Fibroblast of peridontal ligament (primary cell): Measurements from ENCODE around the gene CES3.

Experiments used
- DNase-seq: peaks from one replicate; pipeline ENCODE4 v3.0.0-alpha.2; 2010; ENCODE audit errors: extremely low read depth

CES3 gene, protein sequence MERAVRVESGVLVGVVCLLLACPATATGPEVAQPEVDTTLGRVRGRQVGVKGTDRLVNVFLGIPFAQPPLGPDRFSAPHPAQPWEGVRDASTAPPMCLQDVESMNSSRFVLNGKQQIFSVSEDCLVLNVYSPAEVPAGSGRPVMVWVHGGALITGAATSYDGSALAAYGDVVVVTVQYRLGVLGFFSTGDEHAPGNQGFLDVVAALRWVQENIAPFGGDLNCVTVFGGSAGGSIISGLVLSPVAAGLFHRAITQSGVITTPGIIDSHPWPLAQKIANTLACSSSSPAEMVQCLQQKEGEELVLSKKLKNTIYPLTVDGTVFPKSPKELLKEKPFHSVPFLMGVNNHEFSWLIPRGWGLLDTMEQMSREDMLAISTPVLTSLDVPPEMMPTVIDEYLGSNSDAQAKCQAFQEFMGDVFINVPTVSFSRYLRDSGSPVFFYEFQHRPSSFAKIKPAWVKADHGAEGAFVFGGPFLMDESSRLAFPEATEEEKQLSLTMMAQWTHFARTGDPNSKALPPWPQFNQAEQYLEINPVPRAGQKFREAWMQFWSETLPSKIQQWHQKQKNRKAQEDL

DNA sequence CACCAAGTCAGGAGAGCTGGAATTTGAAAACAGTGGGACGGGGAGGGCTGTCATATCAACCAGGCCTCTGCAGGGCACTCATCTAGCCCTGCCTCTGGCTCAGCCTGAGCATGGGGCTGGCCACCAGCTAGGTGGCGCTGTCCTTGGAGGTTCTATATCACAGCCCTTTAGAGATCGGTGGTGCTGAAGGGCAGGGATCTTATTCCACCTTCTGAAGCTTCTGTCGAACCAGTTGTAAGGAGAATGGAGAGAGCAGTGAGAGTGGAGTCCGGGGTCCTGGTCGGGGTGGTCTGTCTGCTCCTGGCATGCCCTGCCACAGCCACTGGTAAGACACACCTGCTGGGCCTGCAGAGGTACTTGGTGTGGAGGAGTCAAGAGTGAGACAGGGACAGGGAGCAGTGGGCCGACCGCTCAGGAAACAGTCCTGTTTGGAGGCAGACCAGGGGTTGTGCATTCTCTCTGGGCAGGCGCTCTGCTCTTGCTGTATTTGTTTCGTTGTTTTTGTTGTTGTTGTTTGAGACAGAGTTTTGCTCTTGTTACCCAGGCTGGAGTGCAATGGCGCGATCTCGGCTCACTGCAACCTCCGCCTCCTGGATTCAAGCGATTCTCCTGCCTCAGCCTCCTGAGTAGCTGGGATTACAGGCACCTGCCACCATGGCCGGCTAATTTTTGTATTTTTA is at the start of gene CES3:
Gene CES3, plus strand, starts transcription at position 202 of the 680 bp plus-strand sequence. Its CDS starts 42 bp downstream, at position 244.
- peak; percentile 42 for DNase-seq

DNA sequence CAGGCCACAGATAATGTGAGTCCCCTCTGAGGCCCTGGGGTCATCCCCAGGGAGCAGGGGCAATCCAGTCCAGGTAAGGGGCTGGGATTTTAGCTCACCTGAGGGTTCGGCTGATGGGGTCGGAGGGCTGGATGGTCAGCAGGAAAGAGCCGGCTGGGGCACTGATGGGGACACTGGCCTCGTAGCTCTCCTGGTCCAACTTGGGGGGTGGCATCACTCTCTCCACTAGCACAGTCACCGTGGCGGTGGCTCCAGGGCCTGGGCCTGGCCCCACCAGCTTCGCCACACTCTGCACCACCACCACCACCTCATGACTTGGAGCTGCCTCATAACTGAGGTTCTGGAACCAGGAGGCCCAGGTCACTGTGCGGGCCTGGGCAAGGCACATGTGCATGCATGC is 49.3 kb upstream of the CES3 start:
- no peak for DNase-seq

DNA sequence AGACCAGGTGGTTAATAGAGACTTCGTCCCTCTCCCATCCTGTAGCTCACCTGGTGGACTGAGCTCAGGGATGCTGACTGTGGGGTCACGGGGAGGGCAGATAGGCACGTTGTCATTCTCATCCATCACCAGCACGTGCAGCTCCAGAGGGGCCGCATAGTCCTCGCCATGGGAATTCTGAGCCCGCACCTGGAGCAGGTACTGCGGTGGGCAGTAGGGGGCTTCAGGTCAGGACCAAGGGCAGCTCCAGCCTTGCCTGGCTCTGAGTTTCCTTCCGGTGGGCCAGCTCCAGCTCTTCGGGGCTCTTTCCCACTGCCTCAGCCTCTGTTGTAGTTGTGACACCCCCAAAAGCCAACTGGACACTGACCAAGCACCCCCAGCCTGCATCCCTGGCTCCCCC is 48.0 kb upstream of the CES3 start:
- DNase-seq: no peak

DNA sequence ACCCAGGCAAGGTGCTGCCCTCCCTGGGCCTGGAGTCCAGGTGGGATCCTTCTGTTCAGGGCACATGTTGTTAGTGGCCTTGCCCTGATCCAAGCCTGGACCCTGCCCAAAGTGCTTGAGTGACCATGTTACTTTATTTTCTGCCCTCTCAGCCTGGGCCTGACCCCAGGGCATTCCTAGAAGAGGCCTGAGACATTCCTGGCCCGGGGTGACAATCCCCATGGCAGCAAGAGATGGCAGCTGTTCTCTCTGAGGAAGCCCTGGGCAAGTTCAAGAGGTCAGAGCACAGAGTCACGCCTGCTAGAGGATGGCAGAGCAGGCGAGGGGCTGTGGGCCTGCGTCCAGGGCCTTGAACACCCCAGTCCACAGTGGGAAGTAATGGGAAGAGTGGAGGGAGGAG is 47.4 kb upstream of the CES3 start:
- DNase-seq: no peak

DNA sequence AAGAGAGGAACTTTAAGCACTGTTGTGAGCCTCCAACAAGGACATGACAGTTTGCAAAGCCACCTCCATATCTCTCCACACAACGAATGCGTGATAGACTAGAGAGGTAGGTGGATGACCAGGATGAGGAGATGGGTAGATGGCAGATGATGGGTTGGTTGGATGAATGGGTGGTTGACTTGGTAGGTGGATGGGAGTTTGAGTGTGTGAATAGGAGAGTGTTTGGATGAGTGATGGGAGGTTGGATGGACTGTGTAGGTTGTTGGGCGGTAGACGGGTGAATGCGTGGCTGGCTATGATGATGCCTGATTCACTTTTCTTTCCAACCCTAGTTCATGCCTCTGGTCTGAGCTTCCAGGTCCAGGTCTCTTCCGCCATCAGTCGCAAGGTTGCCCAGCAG is 46.5 kb upstream of the CES3 start:
- no peak for DNase-seq

DNA sequence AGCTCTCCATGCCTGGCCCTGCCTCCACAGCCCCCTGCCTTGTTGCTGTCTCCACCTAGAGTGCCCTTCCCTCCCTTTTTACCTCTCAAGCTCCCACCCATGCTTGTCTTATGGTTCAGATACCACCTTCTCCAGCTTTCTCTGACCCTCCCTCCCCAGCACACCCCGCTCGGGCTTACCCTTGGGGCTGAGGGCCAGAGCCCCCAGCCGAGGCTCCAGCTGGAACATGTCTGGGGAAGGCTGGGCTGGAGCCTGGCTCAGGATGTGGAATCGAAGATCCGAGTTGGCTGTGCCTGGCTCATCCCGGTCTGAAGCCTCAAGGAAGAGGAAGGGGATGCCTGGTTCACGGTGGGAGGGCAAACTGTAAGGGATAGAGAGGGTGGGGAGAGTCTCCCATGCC is 46.0 kb upstream of the CES3 start:
- no peak for DNase-seq

DNA sequence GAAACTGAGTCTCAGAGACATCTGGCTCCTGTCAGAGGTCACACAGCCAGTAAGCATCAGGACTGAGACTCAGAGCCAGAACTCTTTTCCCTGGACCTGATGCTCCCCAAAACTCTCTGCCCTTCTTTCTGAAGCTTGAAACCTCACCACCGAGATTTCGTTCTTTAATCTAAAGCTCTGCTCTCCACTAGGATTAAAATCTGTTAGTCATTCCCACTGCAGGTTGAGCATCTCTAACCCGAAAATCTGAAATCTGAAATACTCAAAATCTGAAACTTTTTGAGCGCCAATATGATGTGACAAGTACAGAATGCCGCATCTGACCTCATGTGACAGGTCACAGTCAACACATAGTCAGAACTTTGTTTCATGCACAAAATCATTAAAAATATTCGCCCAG is 44.5 kb upstream of the CES3 start:
- no peak for DNase-seq

DNA sequence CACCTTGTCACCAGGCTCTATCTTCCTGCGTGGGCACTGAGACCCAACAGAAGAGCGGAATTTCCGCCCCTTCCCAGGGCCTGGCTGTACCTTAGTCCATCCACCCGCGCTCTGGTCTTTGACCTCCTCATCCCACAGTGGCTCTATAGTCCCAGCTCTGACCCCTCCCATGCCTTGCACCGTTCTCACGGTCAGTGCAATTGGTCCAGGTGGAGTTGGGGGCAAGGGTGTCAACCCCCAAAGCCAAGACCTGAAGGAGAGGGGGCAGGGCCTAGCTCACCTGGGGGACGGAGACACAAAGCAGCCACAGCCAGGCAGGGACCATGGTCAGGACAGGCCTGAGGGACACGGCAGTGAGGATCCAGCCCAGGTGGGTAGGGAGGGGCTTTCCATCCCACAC is 43.3 kb upstream of the CES3 start:
- DNase-seq: no peak

DNA sequence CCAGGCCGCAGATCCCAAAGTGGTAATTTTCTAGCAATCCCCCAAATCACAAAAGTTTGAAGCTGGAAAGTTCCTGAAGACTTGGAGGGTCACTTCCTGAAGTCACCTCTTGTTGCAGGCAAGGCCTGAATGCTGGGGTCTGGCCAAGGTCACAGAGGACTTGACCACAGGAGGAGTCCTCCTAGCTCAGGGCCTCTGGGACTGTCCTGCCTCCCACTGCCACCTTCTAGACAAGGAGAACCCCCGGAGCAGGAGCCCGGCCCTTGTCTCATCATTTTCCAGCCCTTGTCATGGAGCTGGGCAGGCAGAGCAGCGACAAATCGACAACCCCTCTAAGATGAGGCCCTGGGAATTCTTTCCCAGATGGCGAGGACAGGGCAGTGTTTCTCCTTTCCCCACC is 42.7 kb upstream of the CES3 start:
- no peak for DNase-seq

DNA sequence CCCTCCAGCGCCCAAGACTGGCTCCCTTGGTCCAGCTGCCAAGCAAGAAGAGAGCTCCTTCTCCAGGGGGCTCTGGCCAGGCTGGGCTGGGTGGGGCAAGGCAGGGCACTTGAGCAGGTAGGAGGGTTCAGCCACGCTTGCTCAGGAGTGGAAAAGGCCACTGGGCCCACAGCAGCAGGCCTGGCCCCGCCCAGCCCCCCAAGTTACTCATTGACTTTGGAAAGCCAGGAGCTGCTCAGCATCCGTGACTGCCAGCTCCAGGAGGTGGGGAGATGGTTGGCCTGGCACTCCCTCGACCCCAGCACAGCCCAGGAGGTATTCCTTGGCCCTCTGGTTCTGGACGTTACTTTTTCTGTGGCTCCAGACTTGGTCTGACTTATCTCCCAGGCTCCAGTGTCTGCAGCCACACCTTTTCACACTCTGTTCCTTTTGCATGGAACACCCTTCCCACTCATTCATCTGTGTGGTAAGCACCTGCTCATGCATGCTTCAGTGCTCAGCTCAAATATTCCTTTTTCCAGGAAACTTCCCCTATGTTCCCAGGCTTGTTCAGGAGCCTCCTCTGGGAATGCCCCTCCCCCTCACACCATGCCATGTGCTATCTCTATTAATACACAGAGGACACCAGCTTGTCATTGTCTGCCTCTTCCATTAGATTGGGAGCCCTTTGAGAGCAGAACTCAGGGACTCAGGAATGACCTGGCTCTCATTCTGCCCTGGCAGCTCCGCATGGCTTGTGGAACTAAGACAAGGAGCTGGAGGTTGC is 42.1 kb upstream of the CES3 start, which contains the start of gene CDH16:
Gene CDH16, minus strand, starts transcription at position 83 of the 766 bp plus-strand sequence. CDS start 820 bp downstream, outside the sequence.
- DNase-seq: no peak

DNA sequence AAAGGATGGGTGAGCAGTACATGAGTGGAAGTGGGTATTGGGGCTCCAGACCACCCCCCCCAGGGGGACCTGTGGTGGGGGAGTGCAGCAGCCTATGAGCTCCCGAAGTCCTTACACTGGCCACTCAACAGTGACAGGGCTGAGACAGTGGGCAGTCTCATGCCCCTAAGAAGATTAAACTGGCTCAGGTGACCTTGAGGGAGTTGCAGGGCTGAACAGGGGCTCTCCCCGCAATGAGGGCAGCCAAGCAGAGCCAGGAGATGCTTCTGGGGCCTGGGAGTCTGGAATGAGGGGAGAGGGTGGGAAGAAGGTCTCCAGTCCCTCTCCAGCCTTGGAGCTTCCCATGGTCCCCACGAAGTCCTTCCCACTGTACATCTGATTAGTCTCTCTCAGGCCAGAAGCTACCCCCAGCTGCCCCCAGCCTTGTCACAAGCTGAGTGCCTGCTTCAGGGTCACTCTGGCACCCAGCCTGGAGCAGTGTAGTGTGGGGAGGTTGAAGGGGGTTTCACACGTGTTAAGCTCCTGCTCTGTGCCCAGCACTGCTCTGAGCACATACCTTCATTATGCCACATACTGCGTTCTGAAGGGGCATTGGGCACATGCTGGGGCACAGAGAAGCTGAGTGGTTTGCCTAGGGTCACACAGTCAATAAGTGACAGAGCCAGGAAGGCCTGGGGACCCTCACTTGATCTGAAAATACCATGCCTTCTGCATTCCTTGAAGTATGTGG is 41.3 kb upstream of the CES3 start:
- no peak for DNase-seq

DNA sequence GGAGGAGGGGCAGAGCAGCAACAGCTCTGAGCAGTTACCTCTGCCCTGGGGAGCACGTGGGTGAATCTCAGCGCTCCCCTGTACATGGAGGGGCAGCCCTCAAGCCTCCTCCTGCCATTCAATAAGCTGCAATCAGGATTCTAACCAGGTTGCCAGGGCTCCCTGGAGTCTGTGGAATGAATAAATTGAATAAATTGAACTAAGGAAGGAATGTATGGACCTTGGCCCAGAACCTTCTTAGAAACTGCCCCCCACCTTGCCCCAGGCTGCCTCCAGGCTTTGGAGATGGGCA is 40.8 kb upstream of the CES3 start:
- DNase-seq: no peak

DNA sequence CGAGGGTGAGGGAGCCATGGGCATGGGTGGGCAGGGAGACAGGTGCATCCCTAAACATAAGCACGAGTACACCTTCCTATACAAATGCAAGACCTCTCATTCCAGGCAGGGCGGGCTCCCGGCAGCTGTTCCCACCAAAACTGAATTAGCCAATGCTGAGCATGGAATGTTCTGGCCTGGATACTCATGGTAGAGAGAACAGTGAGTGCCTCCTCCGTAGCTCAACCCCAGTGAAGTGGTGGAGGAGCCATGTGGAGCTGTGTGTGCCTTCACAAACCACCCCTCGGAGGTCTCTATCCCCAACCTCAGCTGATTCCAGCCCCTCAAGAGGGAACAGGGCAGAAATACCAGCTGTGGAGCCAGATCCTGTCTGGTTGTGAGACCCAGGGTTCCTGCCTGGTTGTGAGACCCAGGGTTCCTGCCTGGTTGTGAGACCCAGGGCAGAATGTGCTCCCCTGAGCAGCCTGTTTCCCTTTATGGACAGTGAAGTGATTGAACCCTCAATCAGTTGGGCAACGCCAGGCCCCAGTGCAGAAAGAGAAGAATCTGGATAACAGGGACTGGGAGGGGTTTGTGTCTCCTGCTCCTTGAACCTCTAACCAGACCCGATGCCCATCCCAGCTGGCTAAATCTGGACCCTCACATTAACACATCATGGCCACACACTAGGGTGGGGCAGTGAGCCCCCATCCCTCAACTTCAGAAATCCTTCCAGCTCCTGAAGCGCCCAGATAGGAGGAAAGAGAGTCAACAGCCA is 40.0 kb upstream of the CES3 start:
- no peak for DNase-seq

DNA sequence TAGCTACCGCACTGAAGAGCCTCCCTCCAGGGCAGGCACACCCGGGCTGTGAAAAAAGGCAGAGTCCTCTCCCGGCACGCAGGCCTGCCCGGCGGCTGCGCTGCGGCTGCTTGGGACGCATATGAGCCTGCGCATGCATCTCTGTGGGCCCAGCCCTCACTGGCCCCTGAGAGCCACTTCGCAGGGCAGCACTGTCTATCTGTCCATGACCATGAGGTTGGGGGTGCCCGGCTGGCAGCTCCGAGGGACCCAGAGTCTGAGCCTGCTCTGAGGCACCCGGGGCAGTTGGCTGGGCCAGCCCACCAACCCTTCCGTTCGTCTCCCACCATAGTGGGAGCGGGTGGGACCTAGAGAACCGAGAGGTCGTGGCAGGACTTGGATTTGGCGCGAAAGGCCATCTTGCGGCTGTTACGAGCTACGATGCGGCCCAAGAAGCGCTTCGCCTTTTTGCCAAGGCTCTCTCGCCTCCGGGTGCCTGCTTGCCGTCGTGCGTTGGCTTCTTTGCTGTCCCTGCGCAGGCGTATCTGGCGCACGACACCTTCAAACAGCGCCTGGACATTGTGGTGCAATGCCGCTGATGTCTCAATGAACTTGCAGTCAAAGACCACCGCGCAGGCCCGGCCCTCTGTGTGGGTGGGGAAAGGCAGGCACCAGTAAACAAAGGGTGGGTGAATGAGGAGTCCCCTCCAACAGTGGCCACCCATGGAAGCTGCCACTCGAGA is 39.2 kb upstream of the CES3 start:
- no peak for DNase-seq

DNA sequence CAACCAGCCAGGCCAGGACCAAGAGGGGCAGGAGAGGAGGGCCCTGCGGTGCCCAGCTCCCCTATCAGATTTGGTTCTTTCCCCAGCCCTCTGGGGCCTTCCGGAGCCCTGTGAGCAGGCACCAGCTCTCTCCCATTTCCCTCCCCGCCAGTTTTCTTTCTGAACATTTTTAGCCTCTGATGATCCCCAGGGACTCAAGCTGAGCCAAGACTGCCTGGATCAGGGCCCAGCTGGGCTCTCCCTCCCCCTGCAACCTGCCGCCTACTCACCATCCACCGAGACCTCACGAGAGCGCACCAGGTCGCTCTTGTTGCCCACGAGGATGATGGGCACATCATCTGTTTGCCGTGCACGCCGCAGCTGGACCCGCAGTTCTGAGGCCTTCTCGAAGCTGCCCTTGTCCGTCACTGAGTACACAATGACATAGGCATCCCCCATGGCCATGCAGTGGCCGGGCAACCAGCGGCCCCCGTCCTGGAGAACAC is 37.8 kb upstream of the CES3 start:
- DNase-seq: peak; percentile 55

DNA sequence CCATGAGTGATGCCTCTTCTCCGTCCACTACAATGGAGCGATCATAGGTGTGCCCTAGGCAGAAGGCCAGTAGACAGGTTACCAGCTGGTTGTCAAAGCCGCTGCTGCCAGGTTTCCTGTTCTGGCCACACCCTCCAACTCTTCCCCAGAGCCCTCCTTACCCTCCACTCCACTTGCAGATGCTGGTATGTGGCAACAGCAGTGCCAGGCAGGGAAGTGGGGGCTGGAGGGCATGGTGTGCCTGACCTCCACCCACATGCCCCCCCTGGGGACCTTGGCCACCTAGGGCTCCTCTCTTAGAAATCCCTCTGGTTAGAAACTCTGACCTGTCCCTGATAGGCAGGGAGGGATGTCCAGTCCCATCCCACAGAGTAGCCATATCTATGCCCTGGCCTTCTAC is 37.2 kb upstream of the CES3 start:
- no peak for DNase-seq

DNA sequence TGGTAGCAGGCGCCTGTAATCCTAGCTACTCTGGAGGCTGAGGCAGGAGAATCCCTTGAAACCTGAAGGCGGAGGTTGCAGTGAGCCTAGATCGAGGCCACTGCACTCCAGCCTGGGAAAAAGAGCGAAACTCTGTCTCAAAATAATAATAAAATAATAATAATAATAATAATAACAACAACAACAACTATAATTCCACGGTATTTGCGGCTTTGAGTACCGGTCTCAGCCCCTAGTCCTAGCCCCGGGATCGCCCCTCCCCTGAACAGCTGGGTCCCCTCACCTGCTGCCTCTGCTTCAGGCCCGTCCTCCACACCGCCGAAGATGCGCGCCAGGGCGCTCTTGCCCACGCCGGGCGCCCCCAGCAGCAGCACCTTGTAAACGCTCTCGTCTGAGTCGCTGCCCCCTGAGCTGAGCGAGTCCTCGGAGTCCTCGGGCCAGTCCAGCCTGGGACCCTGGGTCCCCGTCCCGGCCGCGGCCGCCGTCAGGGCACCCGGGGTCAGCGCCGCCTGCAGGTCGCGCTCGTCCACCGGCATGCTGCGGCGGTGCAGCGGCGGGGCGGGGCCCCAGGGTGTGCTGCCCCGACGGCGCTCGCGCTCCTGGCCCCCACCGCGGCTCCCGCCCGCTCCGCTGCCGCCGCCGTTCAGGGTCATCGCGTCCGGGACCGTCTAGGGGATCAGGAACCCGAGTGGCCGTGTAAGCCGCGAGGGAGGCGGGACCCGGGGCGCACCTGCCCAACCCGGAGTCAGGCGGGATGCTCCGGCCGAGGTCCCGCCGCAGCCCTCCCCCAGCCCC is 36.3 kb upstream of the CES3 start:
- no peak for DNase-seq

DNA sequence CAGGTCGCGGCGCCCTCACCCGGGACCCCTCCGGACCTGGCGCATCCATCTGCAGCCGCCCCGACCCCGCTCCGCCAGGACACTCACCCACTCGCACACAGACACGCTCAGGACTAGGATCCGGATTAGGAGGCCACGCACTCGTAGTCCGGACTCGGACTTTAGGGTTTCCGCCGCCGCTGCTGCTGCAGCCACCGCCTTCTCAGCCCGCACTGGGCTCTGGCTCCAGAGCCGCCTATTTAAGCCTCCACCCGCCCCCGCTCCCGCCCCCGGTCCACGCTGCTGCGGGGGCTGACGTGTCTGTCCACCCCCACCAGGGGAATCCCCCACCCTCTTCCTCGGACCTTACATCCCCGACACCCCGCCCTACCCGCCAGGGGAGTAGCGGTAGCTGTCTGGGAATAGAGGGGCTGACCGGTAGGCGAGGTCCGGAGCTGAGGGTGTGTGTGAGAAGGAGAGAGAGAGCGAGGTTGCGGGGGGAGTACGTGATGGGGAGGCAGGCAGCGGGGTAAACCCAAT is 35.7 kb upstream of the CES3 start, which contains the start of gene RRAD:
Gene RRAD, minus strand, starts transcription at position 214 of the 519 bp plus-strand sequence. CDS start 356 bp downstream, outside the sequence.
- DNase-seq: peak; percentile 46
